MCF 10A (cell line): ENCODE measurements around the gene PLOD2. TPM values are rescaled to one million over a fixed set of nuclear protein-coding genes. Genes with fewer than 3 reads are reported as not detected.
A peak's percentile ranks its signal among the peaks of the same experiment; 100 is the strongest.

Experiments used
- BruUV-seq: library from RNA; stranded (reverse); fragments of 400-500 nt; replicated peaks from 2 replicates; lab custom pipeline; 2021; lab: Mats Ljungman, UMichigan
- CTCF ChIA-PET: fragments of 300-600 bp; sonication (Branson Sonifier 250); formaldehyde crosslinking; extraction: SDS; loops from one replicate; lab custom pipeline; 2021; ENCODE audit warnings: antibody characterized with exemption, inconsistent platforms; lab: Yijun Ruan, JAX
- POLR2A ChIA-PET: fragments of 300-600, 350-650 bp; sonication (Branson Sonifier 250); formaldehyde crosslinking; extraction: SDS; loops from one replicate; lab custom pipeline; 2020; ENCODE audit warnings: antibody characterized with exemption, inconsistent platforms; lab: Yijun Ruan, JAX
- DNase-seq: peaks from one replicate; pipeline ENCODE4 v3.0.0-alpha.2; 2018; ENCODE audit not compliant: unreplicated experiment
- H3K27ac Mint-ChIP-seq: one replicate; pipeline ENCODE4 v1.8.0; 2022; ENCODE audit warnings: mild to moderate bottlenecking, low read depth, mixed read lengths; ENCODE audit not compliant: unreplicated experiment
- H3K27me3 Mint-ChIP-seq: one replicate; pipeline ENCODE4 v1.8.0; 2022; ENCODE audit warnings: mixed read lengths; ENCODE audit not compliant: insufficient read depth, unreplicated experiment
- H3K36me3 Mint-ChIP-seq: one replicate; pipeline ENCODE4 v1.8.0; 2022; ENCODE audit warnings: mild to moderate bottlenecking, moderate library complexity, mixed read lengths; ENCODE audit not compliant: insufficient read depth, unreplicated experiment
- H3K4me1 Mint-ChIP-seq: one replicate; pipeline ENCODE4 v1.8.0; 2022; ENCODE audit warnings: mixed read lengths; ENCODE audit not compliant: insufficient read depth, unreplicated experiment
- H3K4me3 Mint-ChIP-seq: one replicate; pipeline ENCODE4 v1.8.0; 2022; ENCODE audit warnings: mild to moderate bottlenecking, moderate library complexity, mixed read lengths; ENCODE audit not compliant: unreplicated experiment
- H3K9me3 Mint-ChIP-seq: one replicate; pipeline ENCODE4 v1.8.0; 2022; ENCODE audit warnings: mixed read lengths; ENCODE audit not compliant: unreplicated experiment
- intact Hi-C: fragments of 100-400 bp; cut with micrococcal nuclease; formaldehyde crosslinking; loops from 2 replicates; pipeline ENCODE4 v1.14.1; 2022
- total RNA-seq: library from RNA; stranded (reverse); gene quantifications from 2 replicates; pipeline ENCODE4 v1.2.3, GENCODE V29; 2022
- TF ChIP-seq, protein P1 (sequence below): fragments of 200-600 bp; IDR thresholded peaks from one replicate; pipeline ENCODE4 v1.8.0; 2022; ENCODE audit warnings: antibody characterized with exemption, mild to moderate bottlenecking; ENCODE audit not compliant: unreplicated experiment

PLOD2 gene
- total RNA-seq, 1 experiment from 2014 or later = 149 TPM

DNA sequence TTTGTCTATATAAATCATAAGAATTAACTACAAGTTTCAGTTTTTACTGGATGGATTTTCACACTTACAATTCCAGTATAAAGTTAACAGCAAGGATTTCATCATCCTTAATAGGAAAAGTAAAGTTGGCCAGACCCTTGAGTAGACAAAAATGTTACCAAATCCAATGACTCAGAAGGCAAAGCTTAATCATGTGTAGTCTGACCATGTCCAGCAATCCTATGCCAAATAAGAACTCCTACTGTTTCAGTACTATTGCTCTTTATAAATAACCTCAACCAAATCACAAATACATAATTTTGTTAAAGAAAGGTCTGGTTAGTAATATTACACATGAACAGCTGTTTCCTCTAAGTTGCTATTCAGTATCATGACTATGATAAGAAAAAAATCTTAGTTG is 35.0 kb downstream of the PLOD2 start:
- no peak overlapping the region for H3K4me3 Mint-ChIP-seq
- H3K27me3 Mint-ChIP-seq = no peaks in the 10 kb centered on the region
- ChIA-PET CTCF (interaction anchor here (0.8 to 1.8 kb wide), 4 partner anchors 11 to 36 kb away, joined by 3 to 8 read pairs (median 4); no protein-coding TSS in a partner anchor), POLR2A (interaction anchor here (0.5 to 1.7 kb wide), 8 partner anchors 11 to 48 kb away, joined by 3 to 11 read pairs (median 6); partner anchors contain the start of gene PLOD2)
- peak; percentile 92 for DNase-seq
- TF ChIP-seq, protein P1, sequence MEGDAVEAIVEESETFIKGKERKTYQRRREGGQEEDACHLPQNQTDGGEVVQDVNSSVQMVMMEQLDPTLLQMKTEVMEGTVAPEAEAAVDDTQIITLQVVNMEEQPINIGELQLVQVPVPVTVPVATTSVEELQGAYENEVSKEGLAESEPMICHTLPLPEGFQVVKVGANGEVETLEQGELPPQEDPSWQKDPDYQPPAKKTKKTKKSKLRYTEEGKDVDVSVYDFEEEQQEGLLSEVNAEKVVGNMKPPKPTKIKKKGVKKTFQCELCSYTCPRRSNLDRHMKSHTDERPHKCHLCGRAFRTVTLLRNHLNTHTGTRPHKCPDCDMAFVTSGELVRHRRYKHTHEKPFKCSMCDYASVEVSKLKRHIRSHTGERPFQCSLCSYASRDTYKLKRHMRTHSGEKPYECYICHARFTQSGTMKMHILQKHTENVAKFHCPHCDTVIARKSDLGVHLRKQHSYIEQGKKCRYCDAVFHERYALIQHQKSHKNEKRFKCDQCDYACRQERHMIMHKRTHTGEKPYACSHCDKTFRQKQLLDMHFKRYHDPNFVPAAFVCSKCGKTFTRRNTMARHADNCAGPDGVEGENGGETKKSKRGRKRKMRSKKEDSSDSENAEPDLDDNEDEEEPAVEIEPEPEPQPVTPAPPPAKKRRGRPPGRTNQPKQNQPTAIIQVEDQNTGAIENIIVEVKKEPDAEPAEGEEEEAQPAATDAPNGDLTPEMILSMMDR = no peak
- H3K36me3 Mint-ChIP-seq = peaks cover 30% of the 10 kb centered on the region
- peak overlapping the region; percentile 55 for H3K27ac Mint-ChIP-seq
- H3K4me1 Mint-ChIP-seq = peaks cover 50% of the 10 kb centered on the region
- no peaks in the 10 kb centered on the region for H3K9me3 Mint-ChIP-seq
- BruUV-seq = no TSS peak
- intact Hi-C loops = loop anchor here (5.0 kb wide), 1 partner anchor 36 kb away; the partner anchor contains the start of gene PLOD2

DNA sequence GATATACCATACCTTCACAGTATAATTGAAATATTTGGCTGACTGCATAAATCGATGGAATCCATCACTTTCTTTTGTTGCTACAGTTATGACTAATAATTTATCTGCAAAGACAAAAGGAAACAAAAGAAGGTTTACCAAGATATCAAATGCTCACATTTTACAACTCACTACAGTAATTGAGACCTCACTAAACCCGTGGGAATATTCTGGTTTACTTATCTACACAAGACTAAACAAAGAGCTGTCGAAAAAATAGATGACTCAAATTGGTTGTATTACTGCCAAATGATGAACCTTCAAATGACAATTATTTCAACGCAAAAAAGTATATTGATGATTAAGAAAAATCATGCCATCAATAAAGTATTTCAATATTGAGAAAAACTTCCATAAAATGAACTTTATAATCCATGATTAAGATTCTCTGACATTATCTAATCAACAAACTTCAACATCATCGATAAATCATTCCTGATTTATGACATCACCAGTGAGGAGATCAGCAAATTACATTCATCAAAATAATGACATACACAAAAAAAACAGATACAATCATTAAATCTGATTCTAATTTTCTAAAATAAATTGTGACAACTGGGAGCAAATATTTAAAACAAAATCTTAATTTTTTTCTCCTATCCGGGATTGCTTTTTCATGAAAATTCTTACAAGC is 36.7 kb downstream of the PLOD2 start:
- POLR2A ChIA-PET = interaction anchor here (1.3 kb wide), 2 partner anchors 9 to 36 kb away, joined by 3 to 4 read pairs; no protein-coding TSS in a partner anchor
- DNase-seq = peak; percentile 24
- Mint-ChIP-seq H3K27me3 (no peaks in the 10 kb centered on the region), H3K4me3 (no peak overlapping the region), H3K36me3 (peaks cover 43% of the 10 kb centered on the region), H3K27ac (peak overlapping the region; percentile 27), H3K4me1 (peaks cover 42% of the 10 kb centered on the region), H3K9me3 (no peaks in the 10 kb centered on the region)
- CTCF ChIA-PET = interaction anchor here (1.2 kb wide), 1 partner anchor 23 kb away, joined by 3 read pairs; no protein-coding TSS in a partner anchor
- TF ChIP-seq, protein P1 = no peak
- no TSS peak for BruUV-seq
- intact Hi-C loops = no loop called here

DNA sequence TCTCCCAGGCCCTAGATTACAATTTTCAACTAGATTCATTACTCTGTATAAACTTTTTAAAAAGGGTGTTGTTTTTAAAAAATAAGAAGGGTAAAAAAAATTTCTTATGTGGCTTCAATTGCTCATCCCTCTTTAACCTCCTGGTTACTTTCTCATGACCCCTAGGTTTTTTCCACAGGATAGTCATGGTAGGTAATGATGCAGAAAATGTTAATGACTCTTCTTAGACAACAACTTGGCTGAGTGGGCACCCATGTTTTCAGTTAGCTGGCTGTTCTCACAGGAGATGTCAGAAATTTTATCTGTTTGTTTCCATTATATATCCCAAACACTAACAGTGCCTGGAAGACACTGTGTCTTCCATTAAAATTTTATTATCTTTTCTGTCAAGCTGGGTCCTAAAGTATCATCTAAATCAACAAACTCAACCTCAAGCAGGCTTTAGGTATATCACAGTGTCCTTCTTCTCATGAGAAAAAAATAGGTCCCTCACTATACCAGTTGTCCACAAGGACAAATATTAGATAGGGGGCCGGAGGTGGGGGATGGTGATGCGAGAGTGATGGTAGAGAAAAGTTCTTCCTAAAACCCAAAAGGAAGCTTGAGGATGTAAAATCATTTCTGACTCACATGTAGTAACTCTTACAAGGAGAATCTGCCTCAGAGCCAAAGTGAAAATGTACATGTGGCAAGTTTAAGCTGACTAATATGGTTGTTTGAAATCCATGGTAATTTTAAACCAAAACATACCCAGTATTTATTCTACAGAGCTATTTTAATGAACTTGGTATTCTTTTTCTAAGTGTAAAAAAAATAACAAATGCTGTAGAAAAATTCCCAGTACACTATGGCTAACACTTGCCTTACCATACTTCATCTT is 43.3 kb downstream of the PLOD2 start:
- Mint-ChIP-seq H3K27me3 (no peaks in the 10 kb centered on the region), H3K4me1 (peaks cover 13% of the 10 kb centered on the region), H3K4me3 (no peak overlapping the region), H3K9me3 (peaks cover 8% of the 10 kb centered on the region), H3K36me3 (peaks cover 80% of the 10 kb centered on the region), H3K27ac (peak overlapping the region; percentile 79)
- intact Hi-C loops = no loop called here
- no TSS peak for BruUV-seq
- ChIA-PET CTCF (interaction anchor here (0.6 to 1.0 kb wide), 4 partner anchors 72 to 360 kb away, joined by 3 to 5 read pairs (median 4); no protein-coding TSS in a partner anchor), POLR2A (interaction anchor here (0.6 to 1.2 kb wide), 4 partner anchors 19 to 36 kb away, joined by 3 to 4 read pairs (median 3); no protein-coding TSS in a partner anchor)
- DNase-seq = peak; percentile 40
- TF ChIP-seq, protein P1 = no peak
